NCI-H460 (cell line): Measurements from ENCODE around the gene NRM. TPM values are rescaled to one million over a fixed set of nuclear protein-coding genes. Genes with fewer than 3 reads are reported as not detected.

ENCODE experiments used
- DNase-seq: peaks from one replicate; pipeline ENCODE4 v3.0.0-alpha.2; 2016; ENCODE audit warnings: low read depth; ENCODE audit errors: extremely low read depth
- total RNA-seq: library from RNA; depleted of rRNA; stranded (reverse); fragments of >200 nt; shearing (Covaris generic); gene quantifications from 2 replicates; pipeline ENCODE4 v1.2.3, GENCODE V29; 2014

Gene NRM
- total RNA-seq, 1 experiment from 2014 or later = 6.3 TPM

- DNase-seq = no peak
Measured at GRCh38 chr6:30689985-30690384, 799 bp downstream of the NRM start.

DNA sequence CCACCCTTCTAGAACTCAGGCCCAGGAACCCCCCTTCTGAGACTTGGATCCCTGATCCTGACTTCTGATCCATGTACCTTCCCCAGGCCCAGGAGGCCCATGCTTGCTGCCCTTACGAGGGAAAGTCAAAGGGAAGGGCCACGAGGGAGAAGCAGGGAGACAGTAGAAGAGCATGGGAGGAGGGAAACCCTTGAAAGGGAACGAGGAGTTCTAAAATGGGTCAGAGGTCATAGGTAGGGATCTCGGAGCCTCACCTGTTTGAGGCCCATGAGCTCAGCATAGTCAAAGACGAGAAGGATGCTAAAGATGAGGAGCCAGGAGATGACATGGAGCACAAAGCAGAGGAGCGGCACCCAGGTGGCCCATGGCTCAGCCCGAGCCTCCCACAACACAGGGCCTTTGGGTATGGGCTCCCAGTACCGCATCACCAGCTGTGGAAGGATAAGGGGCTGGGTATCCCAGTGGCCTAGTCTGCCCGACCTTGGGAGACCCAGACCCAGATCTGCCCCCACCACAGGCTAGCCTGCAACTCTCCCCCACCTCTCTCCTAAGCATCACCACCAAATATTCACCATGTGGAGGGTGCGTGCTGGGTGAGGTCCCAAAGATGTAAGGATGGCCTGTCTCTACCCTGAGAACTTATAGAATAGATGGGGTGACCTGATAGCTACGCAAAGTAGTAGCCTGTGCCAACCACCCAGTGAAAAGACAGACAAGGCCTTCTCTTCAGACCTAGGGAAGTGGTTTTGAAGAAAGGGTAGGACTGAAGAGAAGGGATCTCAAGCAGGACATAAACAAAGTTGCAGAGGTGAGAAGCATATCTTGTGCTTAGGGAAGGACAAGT is 1.5 kb downstream of the NRM start:
- DNase-seq = no peak

- no peak for DNase-seq
Measured at GRCh38 chr6:30688569-30688968, 2.2 kb downstream of the NRM start.

DNA sequence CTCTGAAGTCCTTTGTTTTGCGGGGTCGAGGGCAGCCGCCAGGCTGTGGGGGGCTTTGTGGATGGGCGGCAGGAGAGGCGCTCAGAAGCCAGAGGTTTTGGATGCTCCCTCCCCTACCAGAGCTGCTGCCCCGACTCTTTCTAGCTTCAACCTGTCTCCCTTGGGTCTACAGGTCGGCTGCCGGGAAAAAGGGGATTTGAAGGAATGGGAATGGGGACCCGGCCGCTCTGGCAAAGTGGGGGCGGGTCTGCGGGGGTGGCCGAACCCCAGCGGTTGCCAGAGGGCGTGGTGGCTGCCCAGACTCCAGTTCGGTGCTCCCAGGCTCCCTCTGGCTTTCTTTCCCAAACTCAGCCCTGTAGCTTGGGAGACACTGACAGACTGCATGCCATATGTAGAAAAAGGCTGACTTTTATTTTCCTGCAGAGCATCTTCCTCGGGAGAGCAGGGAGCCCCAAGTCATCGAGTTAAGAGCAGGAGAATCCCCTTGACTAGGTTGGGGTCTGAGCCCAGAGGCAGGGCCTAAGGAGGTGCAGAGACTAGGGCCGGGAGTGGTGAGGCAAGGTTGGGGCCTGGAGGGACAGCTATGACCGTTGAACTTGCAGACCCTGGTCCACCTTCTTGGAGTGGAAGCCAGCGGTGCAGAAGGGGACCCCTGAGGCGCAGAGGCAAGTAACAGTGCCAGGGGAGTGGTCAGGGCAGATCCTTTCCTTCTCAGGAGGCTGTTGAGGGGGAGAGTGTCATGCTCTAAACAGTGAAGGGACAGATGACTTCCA is 2.9 kb downstream of the NRM start:
- no peak for DNase-seq

DNA sequence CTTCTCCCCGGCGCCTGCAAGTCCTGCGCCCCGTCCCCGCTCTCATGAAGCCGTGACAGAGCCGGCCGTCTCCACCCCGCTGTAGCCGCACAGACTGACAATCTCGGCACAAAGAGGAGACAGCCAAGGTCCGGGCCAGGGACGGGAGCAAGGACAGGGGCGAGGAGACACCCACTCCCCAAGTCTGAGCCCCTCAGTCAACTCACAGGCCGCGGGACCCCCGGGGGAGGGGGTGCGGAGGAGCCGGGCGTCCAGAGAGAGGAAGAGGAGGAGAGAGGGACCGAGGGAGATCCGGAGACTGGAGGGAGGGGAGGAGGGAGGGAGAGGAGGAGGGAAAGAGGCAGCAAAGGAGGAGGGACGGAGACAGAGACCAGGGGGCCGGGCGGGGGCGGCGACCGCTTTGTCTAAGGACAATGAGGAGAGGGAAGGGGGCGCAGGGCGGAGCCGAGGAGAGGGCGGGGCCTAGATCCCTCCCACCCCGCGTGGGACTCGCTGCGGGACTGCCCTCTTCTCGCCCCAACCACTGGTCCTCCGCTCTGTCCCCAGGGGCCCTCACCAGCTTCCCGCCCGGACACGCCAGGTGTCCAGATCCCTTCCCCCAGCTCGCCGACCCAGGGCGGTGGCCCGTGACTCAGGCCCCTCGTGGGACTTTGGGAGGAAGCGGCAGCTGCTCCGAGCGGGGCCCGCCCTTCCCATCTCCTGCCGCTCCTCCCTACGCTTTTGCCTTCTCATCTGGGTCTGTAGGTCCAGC is 3.7 kb downstream of the NRM start:
- peak; percentile 85 for DNase-seq

GRCh38 chr6:30686009-30686907 is 4.5 kb downstream of the NRM start, which contains the start of gene PPP1R18:
Gene PPP1R18, minus strand, starts transcription at chr6:30686645. Its CDS starts 627 bp downstream, at chr6:30686018.
- no peak for DNase-seq

- DNase-seq = peak; percentile 40
Measured at GRCh38 chr6:30685157-30686008, 5.4 kb downstream of the NRM start.

- DNase-seq = no peak
Measured at GRCh38 chr6:30684386-30685156, 6.2 kb downstream of the NRM start.

- no peak for DNase-seq
Measured at GRCh38 chr6:30683980-30684338, 6.8 kb downstream of the NRM start.

GRCh38 chr6:30683183-30683979 is 7.4 kb downstream of the NRM start:
- DNase-seq = no peak

GRCh38 chr6:30682143-30683117 is 8.4 kb downstream of the NRM start:
- DNase-seq = no peak

GRCh38 chr6:30681766-30682142 is 9.0 kb downstream of the NRM start:
- DNase-seq = no peak

DNA sequence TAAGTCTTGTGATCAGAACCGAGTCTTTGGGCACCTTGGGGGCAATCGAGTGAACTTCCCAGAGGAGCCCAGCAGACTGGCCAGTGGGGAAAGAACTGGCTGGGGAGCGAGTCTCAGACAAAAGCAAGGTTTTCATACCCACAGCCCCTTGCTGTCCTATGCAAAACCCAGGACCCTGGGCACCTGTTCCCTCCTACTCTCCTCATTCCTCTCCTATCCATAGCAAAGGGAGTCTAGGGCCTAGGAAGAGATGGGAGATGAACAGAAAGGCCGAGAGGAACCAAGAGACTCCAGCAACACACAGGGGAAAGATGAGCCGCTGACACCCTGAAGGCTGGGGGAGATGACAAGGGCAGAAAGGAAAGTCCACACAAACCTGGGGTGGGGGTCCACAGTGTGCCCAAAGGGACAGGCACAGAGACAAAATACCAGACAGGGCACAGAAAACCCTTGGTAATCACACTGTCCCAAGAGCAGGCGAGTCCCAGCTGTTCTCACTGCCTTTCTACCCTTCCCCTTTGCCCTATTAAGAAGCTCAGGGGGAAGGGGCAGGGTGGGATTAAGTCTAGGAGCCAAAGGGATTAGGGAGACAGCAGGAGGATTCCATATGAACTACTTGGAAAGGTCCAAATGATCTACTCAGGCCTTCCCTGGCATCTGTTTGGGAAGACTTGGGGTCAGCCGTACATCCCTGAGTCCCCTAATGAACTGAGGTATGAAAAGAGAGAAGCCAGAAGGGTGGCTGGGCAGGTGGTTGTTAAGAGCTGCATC is 10.8 kb downstream of the NRM start:
- no peak for DNase-seq

- peak; percentile 65 for DNase-seq
Measured at GRCh38 chr6:30678964-30679726, 11.6 kb downstream of the NRM start.
